Measurements from ENCODE around the gene ETNPPL.

DNA sequence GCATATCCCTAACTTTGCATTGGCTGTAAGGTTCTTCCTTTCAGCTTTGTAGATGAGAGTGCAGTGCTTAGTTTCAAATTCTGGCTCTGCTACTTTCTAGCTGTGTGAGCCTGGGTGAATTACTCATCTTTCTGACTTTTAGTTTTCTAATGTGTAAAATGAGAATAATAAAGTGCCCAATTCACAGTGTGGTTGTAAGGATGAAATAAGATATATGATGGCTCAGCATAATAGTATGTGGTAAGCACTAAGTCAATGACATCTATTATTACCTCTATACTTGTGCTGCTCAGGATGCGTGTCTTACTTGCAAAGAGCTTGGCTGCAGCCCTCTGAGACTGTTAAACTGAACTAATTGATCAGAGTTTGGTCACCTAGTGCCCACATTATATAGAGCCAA, 30.6 kb upstream of the ETNPPL start:
- TF ChIP-seq, protein P1, sequence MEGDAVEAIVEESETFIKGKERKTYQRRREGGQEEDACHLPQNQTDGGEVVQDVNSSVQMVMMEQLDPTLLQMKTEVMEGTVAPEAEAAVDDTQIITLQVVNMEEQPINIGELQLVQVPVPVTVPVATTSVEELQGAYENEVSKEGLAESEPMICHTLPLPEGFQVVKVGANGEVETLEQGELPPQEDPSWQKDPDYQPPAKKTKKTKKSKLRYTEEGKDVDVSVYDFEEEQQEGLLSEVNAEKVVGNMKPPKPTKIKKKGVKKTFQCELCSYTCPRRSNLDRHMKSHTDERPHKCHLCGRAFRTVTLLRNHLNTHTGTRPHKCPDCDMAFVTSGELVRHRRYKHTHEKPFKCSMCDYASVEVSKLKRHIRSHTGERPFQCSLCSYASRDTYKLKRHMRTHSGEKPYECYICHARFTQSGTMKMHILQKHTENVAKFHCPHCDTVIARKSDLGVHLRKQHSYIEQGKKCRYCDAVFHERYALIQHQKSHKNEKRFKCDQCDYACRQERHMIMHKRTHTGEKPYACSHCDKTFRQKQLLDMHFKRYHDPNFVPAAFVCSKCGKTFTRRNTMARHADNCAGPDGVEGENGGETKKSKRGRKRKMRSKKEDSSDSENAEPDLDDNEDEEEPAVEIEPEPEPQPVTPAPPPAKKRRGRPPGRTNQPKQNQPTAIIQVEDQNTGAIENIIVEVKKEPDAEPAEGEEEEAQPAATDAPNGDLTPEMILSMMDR (conservative IDR thresholded peaks at IDR 0.05): no peak
- TF ChIP-seq EZH2 (IDR thresholded peaks at IDR 0.05; ENCODE audit: low read depth): no peak

All from PC-9 (cell line).